GM21367 (cell line): ENCODE measurements around the gene PARD6A.

ENCODE experiments used
- ATAC-seq: cut with Tn5 transposase; IDR thresholded peaks from one replicate; pipeline ENCODE4 v1.9.1; 2021; ENCODE audit not compliant: unreplicated experiment

The PARD6A gene

DNA sequence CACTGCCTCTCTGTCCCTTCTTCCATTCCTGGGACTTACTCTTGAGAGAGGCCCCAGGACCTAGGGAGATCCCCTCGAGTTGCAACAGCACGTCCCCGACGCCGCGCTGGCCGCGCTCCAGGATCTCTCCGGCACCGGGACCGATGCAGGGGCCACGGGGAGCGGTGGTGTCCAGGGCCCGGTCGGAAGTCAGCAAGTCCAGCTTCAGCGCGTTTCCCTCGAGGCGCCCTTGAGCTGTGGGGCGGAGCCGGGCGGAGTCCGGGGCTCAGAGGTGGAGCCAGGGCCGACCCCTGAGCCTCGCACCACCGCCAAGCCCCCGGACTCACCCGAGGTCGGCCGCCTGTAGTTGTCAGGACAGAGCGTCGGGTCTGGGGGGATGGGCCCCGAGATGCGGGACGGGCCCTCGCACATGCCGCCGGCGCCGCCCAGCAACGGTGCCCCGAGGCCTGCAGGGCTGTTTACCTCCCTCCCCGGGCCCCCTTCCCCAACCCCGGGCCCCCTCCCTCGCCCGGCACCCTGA, 5.3 kb downstream of the PARD6A start:
- no peak for ATAC-seq

DNA sequence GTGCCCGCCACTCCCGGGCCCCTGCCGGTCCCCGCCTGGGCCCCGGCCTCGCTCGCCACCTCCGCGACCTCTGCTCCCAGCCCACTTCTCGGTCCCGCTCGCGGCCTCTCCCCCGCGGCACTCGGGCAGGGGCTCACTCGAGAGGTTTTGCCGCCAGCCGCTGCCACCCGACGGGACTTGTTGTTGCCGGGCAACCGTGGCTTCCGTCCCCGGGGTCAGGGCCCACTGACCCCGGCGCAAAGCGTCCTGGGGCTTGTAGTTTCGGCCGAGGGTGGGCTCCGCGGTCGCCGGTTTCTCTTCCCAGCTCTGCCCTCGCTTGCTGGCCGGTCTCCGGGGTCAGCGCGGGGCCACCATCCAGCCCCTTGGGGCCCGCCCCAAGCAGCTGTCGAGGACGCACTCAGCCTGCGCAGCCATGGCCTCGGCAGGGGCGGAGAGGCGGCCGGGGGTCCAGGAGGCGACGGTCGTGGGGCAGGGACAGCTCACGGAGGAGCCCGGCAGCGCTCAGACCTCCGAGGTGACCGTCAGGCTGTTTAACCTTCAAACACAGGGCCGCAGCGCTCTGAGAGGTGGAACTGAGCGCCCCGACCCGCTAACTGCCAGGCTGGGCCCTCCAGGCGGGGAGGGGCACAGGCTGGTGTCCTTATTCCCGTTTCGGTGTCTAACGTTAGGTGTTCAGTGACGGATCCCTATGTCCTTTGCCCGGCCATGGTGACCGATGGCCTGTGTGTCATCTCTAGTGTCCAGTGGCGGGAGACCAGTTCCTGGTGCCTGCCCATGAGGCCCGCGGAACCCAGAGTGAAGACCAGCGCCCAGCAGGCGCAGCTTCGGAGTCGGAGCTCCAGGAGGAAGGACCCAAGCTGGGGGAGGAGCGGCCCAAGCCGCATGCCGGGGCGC, 6.0 kb downstream of the PARD6A start, which contains the start of the genes C16orf86 and ENKD1:
Gene C16orf86, plus strand, starts transcription at position 256 of the 894 bp plus-strand sequence. Its CDS starts 157 bp downstream, at position 413.
Gene ENKD1, minus strand, starts transcription at position 192 of the 894 bp plus-strand sequence. CDS start 308 bp downstream, outside the sequence.
- ATAC-seq = peak; percentile 39

DNA sequence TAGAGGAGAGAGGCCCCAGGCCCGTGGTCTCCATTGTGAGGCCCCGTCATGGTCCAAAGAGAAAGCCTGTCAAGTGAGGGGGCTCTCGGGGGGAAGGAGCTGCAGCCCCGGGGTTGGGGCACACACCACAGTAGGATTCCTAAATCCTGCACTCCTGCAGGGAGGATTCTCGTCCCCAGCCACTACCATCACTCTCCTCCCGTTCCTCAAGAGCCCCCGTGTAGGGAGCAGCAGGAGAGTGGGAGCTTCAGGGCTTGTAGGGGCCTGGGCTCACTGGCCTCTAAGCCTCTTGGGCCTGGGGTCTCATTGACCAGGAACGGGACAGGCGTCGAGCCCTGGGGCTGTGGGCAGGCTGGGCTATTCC, 6.7 kb downstream of the PARD6A start:
- ATAC-seq = no peak

DNA sequence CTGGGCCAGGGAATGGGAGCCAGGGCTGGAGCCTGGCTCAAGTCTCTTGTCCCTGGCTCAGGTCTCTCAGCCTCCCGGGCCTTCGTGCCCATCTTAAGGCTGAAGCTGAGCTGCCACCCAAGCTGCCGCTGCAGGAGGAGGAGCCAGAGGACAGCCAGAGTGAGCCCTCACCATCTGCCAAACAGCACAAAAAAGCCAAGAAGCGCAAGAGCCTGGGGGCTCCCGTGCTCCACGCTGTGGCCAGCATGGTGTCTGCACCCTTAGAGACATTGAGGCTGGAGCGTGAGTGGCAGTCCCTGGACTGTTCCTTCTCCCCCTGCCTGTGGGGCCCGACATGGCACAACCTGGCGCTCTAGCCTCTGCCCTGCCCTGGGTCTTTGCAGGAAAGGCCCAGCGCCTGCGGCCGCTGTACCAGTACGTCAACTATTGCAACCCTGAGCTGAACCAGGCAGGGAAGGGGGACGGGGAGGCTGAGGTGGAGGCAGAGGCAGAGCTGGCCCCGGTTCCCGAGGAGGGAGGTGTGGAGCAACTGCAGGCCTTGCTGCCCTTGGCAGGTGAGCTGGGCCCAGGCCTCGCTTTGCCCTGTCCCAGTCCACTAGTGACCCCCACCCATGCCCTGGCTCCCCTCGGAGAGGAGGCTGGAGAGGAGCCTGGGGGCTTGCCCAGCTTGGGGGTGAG, 7.2 kb downstream of the PARD6A start:
- ATAC-seq = peak; percentile 68

DNA sequence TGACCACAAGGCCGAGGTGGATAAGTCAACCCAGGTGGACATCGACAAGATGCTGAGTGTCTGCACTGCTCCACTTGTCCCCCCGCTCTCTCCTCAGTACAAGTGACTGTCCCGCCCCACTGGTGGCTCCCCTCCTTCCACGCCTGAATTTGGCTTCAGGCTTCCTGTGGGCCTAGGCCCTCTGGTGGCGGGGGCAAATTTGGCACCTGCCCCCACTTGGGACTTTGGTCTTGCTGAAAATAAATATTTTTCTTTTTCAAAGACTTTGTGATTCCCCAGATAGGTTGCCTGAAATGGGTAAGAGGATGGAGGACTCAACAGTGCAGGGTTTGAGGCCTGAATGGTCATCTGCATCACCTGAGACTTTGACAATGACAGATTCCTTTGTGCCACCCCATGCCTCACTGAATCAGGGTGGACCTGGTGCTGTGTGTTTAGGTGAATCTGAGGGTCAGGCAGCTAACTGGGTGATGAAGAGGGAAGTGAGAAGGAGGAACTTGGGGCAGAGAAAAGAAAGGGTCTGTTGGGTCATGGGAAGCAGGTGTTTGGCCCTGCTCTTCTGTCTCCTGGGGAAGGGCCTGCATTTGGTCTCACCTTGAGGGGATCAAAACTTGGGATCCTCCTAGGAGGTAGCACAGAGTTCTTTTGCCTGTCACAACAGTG, 7.9 kb downstream of the PARD6A start:
- no peak for ATAC-seq

DNA sequence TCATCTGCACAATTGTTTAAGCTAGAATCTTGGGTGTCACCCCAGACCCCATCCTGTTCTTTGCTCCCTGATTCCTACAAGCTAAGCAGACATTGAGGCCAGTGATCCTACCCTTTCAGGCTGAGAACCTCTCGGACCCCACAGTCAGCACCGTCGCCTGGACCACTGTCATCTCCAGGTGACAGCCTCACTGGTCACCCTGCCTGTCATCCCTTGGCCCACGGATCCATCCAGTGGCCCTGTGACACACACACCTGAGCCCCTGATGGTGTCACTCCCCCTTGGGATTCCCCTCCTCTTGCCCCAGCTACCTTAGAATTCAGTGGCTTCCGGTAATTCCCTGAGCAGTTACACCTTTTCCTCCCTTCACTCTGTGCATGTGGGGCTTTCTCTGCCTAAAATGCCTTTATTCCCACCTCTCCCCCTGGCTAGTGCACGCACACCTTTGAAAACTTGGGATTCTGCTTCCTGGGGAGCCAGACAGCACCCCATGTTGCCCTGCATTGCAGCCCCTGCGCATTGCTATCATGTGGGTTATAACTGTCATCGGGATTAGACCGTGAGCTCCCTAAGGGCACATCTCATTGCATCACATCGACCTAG, 8.8 kb downstream of the PARD6A start:
- ATAC-seq = no peak

DNA sequence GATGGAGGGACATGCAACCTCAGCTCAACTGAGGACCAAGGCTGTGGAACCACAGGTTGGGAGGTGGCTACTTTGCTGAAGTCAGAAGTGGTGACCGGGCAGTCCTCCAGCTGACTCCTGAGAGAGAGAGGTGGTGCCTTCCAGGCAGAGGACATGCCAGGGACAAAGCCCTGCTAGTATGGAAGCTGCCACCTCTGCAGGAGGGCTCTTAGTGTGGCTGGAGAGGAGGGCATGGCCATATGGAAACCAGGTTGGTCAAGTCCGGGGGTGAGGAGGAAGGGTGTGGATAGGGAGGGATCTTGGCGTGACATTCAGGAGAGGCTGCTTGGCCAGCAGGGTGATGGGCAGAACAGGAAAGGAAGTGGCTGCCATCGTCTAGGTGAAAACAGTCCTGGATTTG, 11.5 kb downstream of the PARD6A start:
- ATAC-seq = no peak

DNA sequence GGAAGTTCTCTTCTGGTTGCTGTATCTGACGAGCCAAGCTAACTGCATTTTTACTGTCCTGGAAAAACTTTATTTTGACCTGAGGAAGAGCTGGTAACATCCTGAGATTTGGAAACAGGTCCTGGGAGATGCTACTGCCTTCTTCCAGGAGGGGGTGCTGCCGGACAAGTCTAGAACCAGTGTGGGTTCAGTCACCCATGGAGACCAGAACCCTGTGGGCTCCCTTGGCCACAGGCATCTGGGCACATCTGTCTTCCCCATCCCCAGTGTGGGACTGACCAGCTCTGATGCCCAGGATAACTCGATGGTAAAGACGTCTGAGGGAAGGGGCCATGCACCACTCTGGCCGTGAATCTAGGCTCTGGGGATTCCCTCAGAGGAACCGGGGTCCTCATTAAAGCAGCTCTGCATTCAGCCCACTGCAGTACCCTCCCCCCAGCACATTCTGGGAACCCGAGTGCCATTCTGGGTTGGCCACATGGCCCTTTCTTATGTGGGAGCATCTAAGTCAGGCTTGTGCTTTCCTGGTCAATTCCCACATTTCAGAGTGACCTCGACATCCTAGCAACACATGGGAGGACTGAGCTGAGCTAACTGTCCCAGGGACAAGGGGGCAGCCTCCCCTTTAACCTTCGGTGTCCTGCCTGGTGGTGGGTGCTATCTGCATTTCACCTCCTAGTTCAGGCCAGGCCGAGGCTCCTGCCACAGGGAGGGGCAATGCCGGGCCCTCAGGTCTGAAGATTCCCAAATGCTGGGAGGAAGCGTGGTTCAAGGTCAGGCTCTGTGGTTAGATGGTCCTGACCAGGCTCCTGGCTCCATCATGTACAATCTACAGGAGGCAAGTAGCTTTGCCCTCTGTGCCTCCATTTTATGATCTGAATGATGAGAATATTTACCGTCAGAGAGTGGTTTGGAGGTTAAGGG, 12.2 kb downstream of the PARD6A start:
- no peak for ATAC-seq

DNA sequence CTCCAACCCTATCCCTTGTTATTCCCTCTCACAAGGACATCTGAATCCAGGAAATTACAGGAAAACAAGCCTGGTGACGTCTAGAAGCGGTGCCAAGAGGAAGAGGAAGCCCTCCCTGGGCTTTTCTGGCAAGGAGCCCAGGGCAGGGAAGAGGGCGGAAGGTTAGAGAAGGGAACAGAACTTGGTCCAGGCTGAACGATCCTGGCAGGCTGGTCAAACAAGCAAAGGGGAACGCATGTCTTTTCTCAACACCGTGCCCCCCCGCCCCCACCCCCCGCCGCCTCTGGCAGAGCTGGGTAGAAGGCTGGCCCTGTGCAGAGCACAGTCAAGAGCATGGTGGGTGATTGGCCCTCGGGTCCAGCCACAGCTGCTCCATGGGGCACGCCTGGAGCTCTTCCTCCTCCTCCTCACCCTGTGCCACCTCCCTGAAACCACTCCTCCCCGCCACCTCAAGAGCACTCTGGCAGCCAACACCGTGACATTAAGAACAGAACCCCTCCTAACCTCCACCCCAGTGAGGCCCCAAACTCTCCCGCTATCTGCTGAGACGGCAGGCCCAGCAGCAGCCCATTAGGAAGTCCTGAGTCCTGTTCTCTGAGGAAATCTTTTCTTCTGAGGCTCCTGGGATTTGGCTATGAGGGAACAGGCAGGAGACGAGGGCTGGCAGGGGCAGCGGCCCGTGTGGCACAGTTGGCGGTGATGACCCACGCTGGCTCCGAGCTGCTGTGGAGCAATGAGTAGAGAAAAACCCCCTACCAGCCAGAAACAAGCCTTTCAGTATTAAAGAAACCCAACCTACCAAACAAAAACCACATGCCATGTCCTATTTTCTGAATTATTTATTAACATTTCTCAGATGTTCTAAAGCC, 13.2 kb downstream of the PARD6A start:
- ATAC-seq = no peak

DNA sequence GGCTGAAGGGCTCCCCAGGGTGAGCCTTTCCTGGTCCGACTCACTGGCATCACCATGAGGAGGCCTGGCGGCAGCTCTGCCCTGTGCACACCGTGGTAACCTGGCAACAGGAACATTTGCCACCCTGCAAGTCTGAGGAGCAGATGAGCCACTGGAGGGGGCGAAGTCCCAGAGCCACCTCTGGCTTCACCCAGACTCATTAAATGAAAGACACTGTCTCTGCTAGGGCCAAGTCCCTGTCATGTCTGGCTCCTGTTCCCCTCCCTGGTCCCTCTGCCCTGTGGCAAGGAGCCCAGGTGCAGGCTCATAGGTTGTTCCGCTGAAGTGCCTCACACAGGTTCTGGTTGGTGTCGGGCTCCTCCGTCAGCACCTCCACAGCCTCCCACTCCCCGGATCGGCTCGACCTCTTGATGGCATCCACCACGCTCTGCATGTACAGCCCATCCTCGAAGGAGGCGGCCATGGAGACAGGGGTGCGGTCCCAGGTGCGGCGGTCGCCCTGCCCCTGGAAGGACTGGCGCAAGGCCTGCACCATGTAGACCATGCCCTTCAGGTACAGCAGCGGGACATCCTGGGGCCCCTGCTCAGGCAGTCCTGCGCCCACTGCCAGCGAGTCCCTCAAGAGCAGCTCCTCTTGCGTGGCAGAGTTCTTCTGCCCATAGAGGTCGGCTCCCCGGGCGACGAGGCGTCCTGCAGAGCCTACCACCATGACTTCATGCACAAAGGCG, 14.3 kb downstream of the PARD6A start:
- no peak for ATAC-seq

DNA sequence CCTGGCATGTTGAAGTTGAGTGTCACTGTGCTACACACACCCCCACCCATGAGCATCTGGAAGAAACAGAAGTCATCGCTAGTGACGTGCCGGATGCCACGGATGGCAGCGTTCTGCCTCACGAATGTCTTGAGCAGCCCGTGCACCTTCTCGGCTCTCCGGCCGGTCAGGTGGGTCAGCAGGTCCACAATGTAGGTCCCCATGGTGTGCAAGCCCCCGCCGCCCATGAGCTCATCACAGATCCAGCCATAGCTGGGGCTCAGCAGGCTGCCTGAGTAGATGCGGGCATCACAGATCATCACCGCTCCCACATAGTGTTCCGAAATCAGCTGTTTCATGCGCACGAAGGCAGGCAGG, 14.8 kb downstream of the PARD6A start:
- ATAC-seq = no peak

DNA sequence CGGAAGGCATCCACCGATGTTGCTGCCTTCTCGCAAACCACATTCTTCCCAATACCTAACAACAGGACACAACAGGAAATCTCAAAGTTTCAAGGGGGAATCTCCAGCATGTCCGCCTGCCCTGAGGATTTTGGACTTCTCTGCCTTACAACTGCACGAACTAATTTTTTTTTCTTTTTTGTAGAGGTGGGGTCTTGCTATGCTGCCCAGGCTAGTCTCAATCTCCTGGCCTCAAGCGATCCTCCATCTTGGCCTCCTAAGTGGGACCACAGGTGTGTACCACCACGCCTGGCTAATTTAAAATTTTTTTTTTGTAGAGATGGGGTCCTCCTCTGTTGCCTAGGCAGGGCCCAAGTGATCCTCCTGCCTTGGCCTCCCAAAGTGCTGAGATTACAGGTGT, 15.2 kb downstream of the PARD6A start:
- no peak for ATAC-seq

DNA sequence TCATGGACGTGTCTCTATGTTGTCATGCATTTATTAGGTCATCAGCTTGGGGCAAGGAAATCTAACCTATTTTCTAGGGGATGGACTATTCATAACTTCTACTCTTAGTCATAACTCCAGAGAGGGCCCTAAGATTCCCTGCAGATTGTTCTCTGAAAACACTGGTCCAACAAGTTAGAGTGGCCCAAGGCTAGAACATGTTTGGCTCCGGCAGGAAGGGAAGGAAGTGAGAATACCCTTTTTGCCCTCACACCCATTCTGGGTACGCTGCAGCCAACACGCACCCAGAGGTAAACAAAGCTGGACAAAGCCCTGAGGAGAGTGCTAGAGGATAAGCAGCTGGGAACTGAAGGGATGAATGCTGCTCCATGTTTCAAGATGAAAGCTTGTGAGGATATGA, 15.8 kb downstream of the PARD6A start:
- ATAC-seq = no peak

DNA sequence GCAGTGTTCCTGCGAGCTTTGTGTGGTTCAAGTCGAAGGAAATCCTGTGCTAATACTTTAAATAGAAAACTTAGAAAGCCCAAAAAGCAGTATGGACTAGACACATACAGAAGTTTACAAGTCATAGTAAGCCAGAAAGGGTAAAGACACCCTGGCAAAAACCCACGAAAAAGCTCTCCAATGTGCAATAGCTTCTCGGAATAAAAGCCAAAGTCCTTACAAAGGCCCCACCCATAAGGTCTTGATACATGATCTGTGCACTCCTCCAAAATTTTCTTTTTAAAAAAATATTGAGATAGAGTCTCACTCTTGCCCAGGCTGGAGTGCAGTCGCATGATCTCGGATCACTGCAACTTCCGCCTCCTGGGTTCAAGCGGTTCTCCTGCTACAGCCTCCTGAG, 16.2 kb downstream of the PARD6A start:
- ATAC-seq = no peak

DNA sequence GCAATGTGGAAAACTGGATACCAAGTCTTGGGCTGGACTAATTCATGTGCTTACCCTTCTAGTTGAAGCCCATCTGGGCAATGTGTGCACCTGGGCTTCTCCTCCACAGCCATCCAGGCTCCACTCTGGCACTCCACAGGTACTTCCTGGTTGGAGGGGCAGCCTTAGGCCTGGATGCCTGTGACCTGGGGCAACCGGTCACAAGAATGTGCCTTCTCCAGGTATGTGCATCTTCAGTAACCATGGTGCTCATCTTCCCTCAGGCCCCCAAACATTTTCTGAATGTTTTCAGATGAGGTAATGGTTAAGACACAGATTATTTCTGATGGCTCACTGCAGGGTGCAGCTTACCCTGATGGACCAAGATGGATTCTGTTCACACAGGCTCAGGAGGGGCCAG, 17.0 kb downstream of the PARD6A start:
- ATAC-seq = no peak

DNA sequence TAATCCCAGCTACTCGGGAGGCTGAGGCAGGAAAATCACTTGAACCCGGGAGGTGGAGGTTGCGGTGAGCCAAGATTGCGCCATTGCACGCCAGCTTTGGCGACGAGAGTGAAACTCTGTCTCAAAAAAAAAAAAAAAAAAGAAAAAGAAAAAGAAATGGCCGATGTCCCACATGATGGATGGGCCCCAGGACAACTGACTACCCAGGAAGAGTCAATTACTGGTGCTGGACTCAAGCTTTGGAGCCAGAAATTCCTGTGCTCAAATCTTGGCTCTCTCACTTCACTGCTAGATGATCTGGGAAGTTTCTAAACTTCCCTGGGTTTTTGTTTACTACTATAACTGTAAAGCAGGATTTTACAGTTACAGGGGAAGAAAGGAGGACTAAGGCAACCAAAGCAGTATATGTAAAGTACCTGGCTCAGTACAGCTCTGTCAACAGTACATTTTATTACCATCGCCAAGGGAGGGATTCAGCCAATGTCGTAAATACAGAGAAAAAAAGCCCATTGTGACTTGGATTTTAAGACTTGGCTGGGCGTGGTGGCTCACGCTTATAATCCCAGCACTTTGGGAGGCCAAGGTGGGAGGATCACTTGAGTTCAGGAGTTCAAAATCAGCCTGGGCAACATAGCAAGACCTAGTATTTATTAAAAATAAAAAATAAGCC, 17.7 kb downstream of the PARD6A start:
- no peak for ATAC-seq

DNA sequence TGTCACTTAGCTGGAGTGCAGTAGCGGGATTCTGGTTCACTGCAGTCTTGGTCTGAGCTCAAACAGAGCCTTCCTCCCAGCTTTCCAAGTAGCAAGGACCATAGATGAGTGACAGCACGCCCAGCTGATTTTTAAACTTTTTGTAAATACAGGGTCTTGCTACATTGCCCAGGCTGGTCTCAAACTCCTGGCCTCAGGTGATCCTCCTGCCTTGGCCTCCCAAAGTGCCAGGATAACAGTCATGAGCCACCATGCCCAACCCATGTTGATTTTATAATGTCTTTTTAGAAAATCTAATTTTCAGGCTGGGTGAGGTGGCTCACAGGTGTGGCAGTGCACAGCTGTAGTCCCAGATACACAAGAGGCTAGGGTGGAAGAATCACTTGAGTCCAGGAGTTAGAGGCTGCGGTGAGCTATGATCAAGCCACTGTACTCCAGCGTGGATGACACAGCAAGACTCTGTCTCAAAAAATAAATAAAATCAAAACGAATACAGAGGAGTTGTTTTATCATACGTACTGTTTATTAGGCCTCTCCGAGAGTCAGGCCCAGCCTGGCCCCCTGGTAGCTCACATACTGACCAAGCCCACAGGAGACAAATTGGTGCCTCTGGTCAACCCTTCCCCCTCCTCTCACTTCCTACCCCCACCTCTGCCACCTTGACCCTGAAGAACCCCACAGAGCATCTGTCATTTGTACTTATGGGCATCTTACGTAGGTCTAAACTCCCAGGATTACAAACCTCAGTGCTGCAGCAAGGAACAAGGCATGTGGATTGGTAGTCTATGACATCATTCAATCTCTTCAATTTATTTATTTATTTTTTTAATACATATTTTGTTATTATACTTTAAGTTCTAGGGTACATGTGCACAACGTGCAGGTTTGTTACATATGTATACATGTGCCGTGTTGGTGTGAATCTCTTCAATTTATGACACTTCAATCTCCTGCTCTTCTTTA, 19.5 kb downstream of the PARD6A start:
- ATAC-seq = no peak
